ENCODE data around the gene DGKD.

DNA sequence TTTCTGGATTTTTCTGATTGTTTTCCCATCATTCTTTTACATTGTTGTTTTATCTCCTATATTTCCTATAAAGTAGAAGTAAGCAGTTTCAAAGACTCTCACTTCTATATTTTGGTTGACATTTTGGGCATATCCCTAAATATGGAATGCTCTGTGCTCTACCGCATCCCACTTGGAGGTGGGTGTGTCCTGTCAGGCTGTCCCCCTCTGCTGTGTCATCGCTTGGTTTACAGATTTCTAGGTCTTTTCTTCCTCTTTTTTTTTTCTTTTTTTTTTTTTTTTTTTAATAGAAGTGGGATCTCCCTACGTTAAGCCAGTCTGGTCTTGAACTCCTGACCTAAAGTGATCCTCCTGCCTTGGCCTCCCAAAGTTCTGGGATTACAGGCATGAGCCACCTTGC, 13.3 kb downstream of the DGKD start:
- TF ChIP-seq POLR2AphosphoS5 (IDR thresholded peaks at IDR 0.05; ENCODE audit: low read depth, low read length): no peak
- no peak for TF ChIP-seq TAF1 (IDR thresholded peaks at IDR 0.05; ENCODE audit: borderline replicate concordance, low read depth, low read length)
- no peak for TF ChIP-seq POLR2A (IDR thresholded peaks at IDR 0.05; ENCODE audit: low read depth, low read length)

Measured in GM12892 (cell line).